Cerebellar cortex (tissue), 1 donor: ENCODE measurements around the gene PABPC1L2B.
"Not testable (repeated sequence)": the region's sequence is repeated elsewhere in the genome, so short reads cannot be mapped to it uniquely, and the experiment has no call there.

Source experiments
- DNase-seq: peaks from one replicate; pipeline ENCODE4 v3.0.0-alpha.2; 2015; ENCODE audit warnings: low spot score

Gene PABPC1L2B

GRCh38 chrX:73002733-73003132 lies at the start of gene PABPC1L2B:
PABPC1L2B (plus strand) TSS chrX:73002939; CDS start chrX:73003643, 704 bp downstream.
- not testable (repeated sequence) for DNase-seq

GRCh38 chrX:72959971-72960370 lies 42.8 kb upstream of the PABPC1L2B start:
- not testable (repeated sequence) for DNase-seq

DNA sequence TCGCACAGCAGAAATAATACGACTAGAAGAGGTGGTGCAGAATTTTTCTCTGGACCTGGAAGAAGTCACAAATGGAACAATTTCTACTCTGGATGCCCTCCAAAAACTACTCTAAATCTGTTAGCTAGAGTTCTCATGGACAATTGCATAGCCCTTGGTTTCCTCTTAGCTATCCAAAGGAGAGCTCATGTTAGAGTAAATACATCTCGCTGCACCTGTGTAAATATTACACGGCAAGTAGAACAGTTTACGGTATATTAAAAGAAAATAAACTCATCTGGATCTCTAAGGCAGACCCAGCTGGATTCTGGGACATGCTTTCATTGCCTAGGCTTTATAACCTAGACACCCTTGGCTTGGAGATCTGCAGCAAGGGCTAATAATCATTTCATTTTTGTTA lies 30.9 kb upstream of the PABPC1L2B start:
- not testable (repeated sequence) for DNase-seq

DNA sequence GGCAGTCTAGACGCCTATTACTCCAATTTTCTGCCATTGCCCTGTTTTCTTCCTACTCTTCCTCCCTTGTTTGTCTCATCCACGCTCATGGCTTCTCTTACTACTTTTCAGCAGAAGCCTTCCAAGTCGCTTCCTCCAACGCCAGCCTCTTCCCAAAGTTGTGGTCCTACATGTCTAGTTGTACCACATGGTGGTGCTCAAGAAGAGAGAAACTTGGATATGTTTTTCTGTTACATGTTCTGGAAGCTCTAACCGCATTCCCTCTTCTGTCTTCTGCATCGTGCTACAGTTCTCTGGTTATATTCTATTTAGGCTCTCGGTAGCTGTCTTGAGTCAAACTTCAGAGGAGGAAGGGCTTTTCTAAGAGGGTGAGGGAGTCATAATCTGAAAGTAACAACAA lies 27.9 kb upstream of the PABPC1L2B start:
- DNase-seq: not testable (repeated sequence)

GRCh38 chrX:72980894-72981469 lies 21.8 kb upstream of the PABPC1L2B start:
- not testable (repeated sequence) for DNase-seq

DNA sequence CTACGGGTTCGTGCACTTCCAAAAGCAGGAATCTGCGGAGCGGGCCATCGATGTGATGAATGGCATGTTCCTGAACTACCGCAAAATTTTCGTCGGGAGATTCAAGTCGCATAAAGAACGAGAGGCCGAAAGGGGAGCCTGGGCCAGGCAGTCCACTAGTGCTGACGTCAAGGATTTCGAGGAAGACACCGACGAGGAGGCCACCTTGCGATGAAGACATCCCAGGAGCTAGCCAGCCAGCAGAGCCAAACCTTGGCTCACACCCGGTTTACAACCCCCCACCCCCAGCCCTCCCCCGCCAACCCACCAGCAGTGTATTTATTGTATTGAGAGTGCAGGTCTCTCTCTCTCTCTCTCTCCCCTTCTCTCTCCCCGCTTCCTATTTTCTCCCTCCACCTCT lies 1.3 kb downstream of the PABPC1L2B start:
- not testable (repeated sequence) for DNase-seq

DNA sequence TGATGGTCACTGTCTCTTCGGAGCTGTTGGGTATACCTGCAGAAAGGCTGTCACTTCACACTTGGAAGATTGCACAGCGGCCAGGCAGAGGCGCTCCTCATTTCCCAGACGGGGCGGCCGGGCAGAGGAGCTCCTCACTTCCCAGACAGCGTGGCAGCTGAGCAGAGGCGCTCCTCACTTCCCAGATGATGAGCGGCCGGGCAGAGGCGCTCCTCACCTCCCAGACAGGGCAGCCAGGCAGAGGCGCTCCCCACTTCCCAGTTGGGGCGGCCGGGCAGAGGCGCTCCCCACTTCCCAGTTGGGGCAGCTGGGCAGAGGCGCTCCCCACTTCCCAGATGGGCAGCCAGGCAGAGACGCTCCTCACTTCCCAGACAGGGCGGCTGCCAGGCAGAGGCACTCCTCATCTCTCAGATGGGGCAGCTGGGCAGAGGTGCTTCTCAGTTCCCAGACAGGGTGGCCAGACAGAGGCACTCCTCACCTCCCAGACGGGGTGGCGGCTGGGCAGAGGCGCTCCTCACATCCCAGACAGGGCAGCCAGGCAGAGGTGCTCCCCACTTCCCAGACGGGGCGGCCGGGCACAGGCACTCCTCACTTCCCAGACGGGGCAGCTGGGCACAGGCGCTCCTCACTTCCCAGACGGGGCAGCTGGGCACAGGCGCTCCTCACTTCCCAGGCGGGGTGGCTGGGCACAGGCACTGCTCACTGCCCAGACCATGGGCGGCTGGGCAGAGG lies 18.8 kb downstream of the PABPC1L2B start:
- no peak for DNase-seq

GRCh38 chrX:73022093-73022445 lies 19.3 kb downstream of the PABPC1L2B start:
- not testable (repeated sequence) for DNase-seq

- no peak for DNase-seq
These were observed 26.1 kb downstream of the PABPC1L2B start for GRCh38 chrX:73028876-73029275.
